HG03108 (cell line): ENCODE results near the gene FAM9A.
A peak's percentile ranks its signal among the peaks of the same experiment; 100 is the strongest.
"Not testable (repeated sequence)": the region's sequence is repeated elsewhere in the genome, so short reads cannot be mapped to it uniquely, and the experiment has no call there.

Experiments
- ATAC-seq: cut with Tn5 transposase; IDR thresholded peaks from one replicate; pipeline ENCODE4 v1.9.1; 2021; ENCODE audit warnings: moderate library complexity; ENCODE audit not compliant: unreplicated experiment

Gene FAM9A

DNA sequence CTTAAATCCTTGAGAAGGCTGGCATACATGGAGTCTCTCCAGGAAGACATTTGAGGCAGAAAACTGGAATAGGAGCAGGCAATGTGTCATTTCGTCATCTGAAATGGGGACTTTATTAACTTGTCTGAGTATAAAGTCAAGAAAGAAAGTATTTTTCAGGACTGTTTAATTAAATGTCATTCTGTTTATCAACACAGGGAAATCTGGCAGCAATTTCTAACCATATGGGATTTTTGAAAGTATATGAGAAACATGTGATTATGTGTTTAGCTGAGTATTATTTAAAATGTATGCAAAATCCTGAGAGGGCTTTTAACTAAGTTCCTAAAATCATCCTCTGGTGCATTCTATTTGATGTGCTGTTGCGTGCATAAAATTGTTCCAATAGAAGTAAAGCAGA, 3.9 kb upstream of the FAM9A start:
- ATAC-seq, result no peak

DNA sequence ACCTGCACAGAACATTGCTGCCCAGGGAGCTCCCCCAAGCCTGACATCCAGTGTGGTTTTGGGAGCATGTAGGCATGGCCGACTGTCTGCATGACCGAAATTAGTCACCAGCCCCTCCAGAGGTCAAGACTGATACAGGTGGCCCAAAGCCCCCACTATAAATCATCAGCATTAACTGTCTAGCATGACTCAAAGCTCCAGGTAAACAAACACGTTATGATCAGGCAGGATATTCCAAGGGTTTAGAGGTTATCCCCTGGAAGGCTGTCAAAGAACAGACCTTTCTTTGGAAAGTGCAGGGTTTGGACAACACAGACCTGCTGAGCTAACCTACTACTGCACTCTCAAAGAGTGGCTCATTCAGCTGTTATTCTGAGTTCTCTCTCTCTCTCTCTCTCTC, 2.1 kb upstream of the FAM9A start:
- ATAC-seq, result no peak

DNA sequence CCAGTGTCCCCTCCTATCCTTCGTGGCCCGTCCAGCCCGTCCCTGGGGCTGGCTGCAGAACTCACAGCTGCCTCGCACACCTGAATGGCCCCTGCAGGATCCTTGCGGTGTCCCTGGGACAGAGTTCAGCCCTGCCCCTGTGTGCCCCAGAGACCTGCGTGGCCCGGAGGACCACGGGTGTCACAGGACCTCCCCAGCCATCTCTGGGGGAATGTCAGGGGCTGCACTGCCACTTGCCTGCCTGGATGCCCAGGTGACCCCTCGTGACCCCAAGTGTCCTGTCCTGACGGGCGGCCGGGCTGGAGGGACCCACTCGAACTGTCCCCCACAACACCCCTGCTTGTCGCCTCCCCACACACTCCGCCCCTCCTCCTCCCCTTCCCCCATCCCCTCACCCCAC, 832 bp downstream of the FAM9A start:
- ATAC-seq, result not testable (repeated sequence)

DNA sequence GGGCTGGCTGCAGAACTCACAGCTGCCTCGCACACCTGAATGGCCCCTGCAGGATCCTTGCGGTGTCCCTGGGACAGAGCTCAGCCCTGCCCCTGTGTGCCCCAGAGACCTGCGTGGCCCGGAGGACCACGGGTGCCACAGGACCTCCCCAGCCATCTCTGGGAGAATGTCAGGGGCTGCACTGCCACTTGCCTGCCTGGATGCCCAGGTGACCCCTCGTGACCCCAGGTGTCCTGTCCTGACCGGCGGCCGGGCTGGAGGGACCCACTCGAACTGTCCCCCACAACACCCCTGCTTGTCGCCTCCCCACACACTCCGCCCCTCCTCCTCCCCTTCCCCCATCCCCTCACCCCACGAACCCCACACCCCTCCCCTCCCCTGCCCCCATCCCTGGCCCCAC, 1.9 kb downstream of the FAM9A start:
- not testable (repeated sequence) for ATAC-seq

DNA sequence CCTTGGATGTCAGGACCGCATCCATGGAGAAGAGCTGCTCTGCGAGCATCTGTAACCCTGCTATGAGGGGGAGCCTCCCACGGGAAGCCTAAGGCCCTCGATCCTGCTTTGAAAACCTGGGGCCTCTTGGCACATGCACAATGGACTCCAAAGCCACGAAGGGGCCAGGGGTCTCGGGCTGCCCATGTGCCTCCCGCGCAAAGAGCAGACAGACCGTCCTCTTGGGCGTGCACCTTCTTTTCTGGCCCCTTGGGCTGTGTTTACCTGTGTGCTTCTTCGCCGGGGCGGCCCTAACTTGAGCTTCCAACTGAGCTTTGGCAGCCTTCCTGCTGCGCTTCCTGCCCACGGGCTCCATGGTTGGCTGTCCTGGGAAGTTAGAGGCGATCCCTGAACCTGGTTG, 2.5 kb downstream of the FAM9A start:
- not testable (repeated sequence) for ATAC-seq

DNA sequence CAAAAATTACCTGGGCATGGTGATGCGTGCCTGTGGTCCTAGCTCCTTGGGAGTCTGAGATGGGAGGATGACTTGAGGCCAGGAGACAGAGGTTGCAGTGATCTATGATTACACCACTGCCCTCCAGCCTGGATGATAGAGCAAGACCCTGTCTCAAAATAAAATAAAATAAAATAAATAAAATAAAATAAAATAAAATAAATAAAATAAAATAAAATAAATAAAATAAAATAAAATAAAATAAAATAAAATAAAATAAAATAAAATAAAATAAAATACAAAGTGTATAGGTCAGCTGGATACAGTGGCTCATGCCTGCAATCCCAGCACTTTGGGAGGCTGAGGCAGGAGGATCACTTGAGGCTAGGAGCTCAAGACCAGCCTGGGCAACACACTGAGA, 14.1 kb downstream of the FAM9A start:
- ATAC-seq, result not testable (repeated sequence)

DNA sequence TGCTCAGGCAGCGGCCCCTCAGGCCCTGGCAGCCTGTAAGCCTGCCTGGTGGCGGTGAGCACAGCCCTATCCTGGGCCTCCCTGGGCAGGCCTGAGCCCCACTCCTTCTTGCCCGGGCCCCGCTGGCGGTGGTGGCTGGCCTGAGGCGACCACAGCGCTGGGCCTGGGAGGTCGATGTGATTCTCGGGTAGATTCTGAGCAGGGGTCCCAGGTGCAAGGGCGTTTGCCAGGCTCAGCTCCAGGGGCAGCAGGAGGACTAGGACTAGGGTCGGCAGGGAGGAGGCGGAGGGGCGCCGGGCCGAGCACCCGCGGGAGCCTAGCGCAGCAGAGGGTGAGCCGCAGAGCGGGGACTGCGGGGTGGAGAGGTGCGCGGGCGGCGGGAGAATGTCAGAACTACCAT, 17.0 kb downstream of the FAM9A start:
- ATAC-seq, result no peak

DNA sequence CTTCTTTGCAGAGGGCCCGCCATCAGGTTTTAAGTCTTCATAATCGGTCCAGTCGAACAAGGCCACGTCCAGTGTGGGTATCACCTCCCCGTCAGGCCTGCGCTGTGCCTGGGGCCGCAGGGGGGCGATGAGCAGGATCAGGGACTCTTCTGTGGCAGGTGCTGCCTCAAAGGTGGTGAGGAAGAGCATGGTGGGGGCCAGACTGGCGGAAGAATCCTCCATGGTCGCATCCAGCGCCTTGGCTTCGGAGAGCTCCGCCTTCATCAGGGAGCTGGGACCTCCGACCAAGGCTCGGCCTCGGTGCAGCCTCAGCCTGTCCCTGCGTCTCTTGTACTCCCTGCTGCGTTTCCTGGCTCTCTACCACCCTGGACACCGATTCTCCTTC, 17.5 kb downstream of the FAM9A start:
- ATAC-seq, result no peak

DNA sequence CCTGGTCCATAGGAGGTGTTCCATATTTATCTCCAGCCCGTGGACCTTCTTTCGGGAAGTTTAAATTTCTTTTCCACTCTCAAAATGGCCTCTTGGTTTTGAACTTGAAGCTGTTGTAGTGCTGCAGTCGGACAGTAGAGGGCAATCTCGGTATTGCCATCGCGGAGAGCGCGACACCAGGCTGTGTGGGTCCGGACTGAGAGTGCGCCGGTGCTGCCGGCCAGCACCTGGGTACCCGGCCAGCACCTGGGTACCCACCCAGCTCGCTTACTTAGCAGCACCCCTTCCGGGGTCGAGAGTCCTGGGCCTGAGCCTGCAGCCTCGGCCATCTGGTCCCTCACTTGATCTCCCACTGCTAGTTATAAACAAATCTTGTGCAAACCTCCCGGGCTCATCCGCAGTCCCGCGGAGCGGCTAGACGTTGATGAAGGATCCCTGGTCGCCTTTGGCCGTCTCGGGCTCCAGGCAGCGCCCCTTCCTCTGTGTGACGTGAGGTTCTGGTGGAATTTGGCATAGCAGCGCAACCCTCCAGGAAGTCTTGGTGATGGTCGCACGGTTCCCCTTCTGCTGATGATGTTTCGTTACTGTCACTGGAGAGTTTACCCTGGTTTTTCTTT, 18.0 kb downstream of the FAM9A start:
- peak; percentile 59 for ATAC-seq

DNA sequence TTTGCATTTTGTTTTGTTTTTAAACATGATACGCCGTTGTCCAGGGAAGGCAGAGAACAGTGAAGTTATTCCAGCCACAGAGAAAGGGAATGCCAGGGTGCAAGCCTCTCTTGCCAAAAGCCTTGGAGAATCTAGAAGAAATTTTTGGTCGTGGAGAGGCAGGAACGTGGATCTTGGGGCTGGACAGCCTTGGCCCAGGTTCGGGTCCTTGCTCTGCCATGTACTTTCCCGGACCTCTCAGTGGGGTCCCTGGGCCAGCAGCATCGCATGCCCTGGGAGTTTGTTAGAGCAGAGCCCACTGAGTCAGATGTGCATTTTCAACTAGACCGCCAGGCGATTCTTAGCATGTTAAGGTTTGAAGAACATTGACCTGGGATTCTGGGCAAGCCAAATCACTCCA, 18.6 kb downstream of the FAM9A start:
- no peak for ATAC-seq

DNA sequence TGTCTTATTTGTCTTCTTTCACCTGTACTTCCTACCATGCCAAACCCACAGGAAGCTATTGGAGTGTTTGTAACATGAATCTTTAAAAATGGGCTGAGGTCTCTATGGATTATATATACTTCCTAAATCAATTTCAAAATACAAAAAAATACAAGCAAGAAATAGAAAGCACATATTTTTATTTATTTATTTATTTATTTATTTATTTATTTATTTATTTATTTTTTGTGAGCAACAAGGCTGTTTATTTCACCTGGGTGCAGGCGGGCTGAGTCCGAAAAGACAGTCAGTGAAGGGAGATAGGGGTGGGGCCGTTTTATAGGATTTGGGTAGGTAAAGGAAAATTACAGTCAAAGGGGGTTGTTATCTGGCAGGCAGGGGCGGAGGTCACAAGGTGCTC, 19.3 kb downstream of the FAM9A start:
- not testable (repeated sequence) for ATAC-seq

DNA sequence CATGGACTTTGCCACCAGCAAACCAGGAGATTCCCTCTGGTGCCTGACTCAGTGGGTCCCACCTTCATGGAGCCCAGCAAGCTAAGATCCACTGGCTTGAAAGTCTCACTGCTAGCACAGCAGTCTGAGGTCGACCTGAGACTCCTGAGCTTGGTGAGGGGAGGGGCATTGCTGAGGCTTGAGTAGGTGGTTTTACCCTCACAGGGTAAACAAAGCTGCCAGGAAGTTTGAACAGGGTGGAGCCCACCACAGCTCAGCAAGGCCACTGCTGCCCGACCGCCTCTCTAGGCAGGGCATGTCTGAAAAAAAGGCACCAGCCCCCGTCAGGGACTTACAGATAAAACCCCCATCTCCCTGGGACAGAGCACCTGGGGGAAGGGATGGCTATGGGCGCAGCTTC, 28.1 kb downstream of the FAM9A start:
- no peak for ATAC-seq

DNA sequence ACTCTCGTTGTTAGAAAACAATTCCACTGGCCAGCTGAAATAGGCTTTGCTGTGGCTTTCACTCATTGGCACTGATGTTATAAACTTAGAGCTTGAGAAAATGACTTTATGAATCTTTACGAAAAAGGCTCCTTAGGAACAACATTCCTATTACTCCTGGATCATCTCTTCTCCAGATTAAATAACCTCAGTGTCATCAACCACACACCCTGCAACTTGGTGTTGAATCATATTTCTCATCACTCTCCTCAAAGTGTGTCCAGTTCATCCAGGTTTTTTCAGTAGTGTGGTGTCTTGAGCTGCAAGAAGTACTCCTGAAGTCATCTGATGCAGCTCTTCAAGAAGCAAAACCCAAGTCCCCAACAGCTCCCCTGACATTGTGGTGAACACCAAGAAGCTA, 41.2 kb downstream of the FAM9A start:
- no peak for ATAC-seq

DNA sequence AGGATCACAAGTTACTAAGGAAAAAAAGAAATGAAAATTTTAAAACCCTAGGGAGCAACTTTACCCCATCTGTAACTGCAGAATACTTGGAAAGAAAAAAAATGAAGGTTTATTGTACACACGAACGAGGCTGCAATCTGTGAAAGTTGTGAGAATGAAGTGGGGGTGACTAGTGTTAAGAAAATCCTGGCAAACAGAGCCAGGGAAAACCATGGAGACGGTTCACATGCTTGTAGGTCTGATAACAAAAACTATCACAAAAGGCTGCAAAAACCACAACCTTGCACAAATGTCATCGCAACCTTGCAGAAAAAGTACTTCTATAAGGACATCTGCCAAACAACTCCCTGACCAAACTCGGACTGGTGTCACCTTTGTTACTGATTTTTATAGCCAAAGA, 42.5 kb downstream of the FAM9A start:
- ATAC-seq, result not testable (repeated sequence)

DNA sequence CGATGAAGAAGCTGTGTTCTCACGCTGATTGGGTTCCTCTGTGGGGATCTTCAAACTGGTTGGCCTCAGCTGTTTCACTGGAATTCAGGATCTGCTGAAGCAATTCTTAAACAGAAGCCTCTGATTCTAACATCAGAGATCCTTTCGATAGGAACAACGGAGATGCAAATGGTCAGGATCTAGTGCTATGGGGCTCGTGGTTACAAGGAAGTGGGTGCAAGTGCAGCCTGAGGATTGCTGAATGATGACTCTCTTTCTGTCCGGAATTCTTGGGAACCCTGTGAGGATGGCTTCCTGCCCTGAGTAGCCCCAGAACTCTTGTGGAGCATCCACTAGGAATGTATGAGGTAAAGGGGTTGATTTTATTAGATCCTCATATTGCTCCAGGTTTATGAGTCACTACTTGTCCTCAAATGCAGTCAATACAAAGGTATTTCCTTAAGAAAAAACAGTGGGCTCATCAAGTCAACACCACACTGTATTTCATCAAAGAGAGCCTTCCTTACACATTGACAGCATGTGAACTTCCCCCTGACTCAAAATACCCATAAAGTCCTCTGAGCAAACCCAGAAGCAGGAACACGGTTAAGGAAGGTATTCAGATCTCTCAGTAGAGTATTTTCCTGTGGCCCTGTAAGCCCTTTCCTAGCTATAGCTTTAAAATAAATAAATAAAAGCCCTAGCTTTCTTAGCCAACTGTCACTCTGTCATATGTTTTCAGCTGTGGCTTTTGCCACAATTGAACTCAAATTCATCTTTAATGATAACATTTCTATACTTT, 43.4 kb downstream of the FAM9A start:
- not testable (repeated sequence) for ATAC-seq

DNA sequence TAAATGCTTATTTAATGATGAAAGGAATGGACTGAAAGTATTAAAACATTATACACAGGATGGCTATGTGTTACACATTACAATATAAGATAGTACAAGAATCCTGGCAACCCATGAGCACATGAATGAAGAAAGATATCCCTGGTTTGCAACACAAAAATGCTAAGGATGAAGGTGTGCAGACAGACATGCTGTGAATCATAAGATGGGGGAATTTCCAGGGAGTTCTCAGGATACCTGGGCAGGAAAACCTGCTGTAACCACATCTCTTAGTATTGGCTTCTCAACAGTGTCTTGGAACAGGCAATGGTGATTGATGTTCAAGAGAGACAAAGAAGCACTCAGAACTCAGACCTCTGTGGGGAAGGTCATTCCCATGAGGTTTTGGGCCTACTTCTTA, 45.4 kb downstream of the FAM9A start:
- no peak for ATAC-seq

DNA sequence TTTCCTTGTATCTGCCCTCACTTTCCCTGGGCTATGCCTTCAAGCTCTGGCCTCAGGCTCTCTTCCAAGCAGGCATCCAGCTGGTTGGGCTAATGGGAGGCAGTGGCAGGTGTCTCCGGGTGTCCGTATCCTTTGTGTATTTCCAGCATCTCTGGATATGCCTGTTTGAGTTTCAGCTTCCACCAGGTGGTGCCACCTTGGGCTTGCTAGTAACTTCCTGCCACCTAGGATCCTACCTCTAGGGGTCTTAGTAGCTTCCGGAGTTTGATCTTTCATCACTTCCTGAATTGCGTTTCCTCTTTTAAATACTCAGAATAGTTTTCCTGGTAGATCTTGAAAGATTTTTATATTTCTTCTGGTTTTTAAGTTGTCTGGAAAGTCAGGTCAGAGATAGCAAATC, 46.1 kb downstream of the FAM9A start:
- ATAC-seq, result no peak

DNA sequence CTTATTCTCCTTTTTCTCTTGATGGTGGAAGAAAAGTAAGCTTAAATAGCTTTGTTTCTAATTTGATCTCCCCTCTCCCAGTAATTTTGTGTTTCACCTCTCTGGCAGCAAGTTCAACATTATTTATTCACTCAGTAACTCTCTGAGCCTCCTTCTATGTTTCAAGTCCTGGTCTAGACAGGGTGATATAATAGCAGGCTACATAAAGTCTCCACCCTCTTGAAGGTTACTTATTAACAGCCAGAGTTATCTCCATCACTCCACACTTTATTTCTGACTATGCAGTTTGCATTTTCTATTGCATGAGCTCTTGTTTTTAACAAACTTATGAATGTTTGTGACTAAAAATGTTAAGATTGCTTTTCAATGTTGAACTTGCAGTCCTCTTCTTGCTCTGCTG, 51.5 kb downstream of the FAM9A start:
- no peak for ATAC-seq

DNA sequence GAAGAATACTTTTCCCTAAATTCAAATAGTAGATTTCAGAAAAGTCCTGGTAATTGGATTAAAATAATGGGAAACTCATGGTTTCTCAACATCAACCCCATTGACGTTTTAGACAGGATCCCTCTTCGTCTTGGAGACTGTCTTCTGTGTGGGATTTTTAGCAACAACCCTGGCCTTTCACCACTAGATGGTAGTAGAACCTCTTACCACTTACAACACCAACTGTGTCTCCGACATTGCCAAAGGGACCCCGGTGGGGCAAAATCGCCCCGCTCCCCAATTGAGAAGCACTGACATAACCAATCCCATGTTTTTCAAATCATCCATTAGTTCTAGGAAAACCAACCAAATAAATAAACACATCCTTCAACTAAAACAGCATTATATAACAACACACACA, 52.3 kb downstream of the FAM9A start:
- ATAC-seq, result no peak

DNA sequence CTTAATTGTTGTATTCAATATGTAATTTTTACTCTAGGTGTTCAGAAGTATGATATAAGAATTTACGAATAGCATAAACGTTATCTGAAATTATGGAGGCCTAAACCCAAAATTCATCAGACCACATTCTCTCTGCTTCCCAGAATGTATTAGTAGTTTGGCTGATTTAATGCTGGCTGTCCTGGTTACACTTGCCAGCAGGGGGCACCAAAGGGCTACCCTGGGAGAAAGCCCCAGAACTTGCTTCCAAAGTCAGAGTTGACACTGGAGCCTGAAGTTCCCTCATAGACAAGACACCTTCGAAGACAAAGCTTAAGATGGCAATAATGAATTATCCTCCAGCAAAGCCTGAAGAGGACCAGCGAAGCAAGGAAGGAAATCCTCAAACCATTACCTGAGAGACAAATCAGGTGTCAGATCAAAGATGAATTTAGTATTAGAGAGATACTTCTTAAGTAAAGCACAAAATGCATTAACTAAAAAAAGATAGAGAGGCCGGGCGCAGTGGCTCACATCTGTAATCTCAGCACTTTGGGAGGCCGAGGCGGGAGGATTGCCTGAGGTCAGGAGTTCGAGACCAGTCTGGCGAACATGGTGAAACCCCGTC, 58.0 kb downstream of the FAM9A start:
- ATAC-seq, result no peak

DNA sequence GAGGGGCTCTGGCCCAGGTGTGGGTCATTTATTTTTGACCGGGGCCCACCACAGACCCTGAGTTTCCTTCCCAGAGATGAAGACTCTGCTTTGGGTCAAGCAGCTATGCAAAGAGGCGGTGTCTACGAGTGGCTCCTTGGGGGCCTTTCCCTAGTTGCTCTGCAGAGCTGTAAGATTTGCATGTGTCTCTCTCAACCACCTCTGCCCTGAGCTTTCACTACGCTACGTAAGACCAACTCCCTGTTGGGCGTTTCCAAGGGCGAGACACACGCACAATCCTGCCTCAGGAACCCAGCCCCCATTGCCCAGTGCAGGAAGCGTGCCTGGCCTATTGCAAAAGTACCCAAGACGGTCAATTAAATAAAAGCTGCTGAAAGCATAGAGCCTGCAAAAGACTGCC, 59.2 kb downstream of the FAM9A start:
- ATAC-seq, result no peak
